IgD-negative memory B cell (primary cell): ENCODE results near the gene LBP. TPM values are rescaled to one million over a fixed set of nuclear protein-coding genes. Genes with fewer than 3 reads are reported as not detected.
"Not testable (repeated sequence)": the region's sequence is repeated elsewhere in the genome, so short reads cannot be mapped to it uniquely, and the experiment has no call there.

Source experiments
- H3K27ac Mint-ChIP-seq, 3 donors: one replicate each; pipeline ENCODE4 v1.8.0; 2020 to 2022; ENCODE audit warnings: mild to moderate bottlenecking in 3 of 3, mixed read lengths in 3 of 3, moderate library complexity in 1 of 3
- H3K27me3 Mint-ChIP-seq: one replicate; pipeline ENCODE4 v1.8.0; 2021; ENCODE audit warnings: mixed read lengths
- H3K36me3 Mint-ChIP-seq: one replicate; pipeline ENCODE4 v1.8.0; 2020; ENCODE audit warnings: mild to moderate bottlenecking, mixed read lengths
- H3K4me1 Mint-ChIP-seq, 3 donors: one replicate each; pipeline ENCODE4 v1.8.0; 2020 to 2022; ENCODE audit warnings: mixed read lengths in 3 of 3, mild to moderate bottlenecking in 1 of 3
- H3K4me3 Mint-ChIP-seq, 4 donors: one replicate each; pipeline ENCODE4 v1.8.0; 2020 to 2022; ENCODE audit warnings: mild to moderate bottlenecking in 4 of 4, mixed read lengths in 4 of 4, moderate library complexity in 3 of 4
- H3K9me3 Mint-ChIP-seq, 3 donors: one replicate each; pipeline ENCODE4 v1.8.0; 2020 to 2021; ENCODE audit warnings: mixed read lengths in 3 of 3, mild to moderate bottlenecking in 1 of 3
- polyA plus RNA-seq: library from polyadenylated mRNA; unstranded; fragments of 300-500 nt; fragmentation: Illumina TruSeq; gene quantifications from one replicate; pipeline ENCODE4 v1.2.3, GENCODE V29; 2021

Gene LBP
- polyA plus RNA-seq, 1 donor from 2014 or later: not detected

- Mint-ChIP-seq H3K27ac (no peak overlapping the region), H3K4me3 (no peak overlapping the region), H3K27me3 (peaks cover 4% of the 10 kb centered on the region), H3K9me3 (no peaks in the 10 kb centered on the region), H3K36me3 (peaks cover 2% of the 10 kb centered on the region), H3K4me1 (peaks cover 0 to 10% (median 0%) of the 10 kb centered on the region in 3 donors)
These were observed 4.8 kb downstream of the LBP start for GRCh38 chr20:38350879-38351775.

GRCh38 chr20:38353316-38353715 lies 7.0 kb downstream of the LBP start:
- no peak overlapping the region for H3K4me3 Mint-ChIP-seq
- peak overlapping the region in 1 of 3 donors; percentile 6 for H3K27ac Mint-ChIP-seq
- peaks cover 2% of the 10 kb centered on the region for H3K36me3 Mint-ChIP-seq
- peaks cover 0 to 10% (median 2%) of the 10 kb centered on the region in 3 donors for H3K4me1 Mint-ChIP-seq
- H3K9me3 Mint-ChIP-seq: no peaks in the 10 kb centered on the region
- no peaks in the 10 kb centered on the region for H3K27me3 Mint-ChIP-seq

- H3K36me3 Mint-ChIP-seq: peaks cover 4% of the 10 kb centered on the region
- H3K4me1 Mint-ChIP-seq: peaks cover 0 to 10% (median 2%) of the 10 kb centered on the region in 3 donors
- no peaks in the 10 kb centered on the region for H3K9me3 Mint-ChIP-seq
- no peak overlapping the region for H3K27ac Mint-ChIP-seq
- H3K27me3 Mint-ChIP-seq: no peaks in the 10 kb centered on the region
- H3K4me3 Mint-ChIP-seq: no peak overlapping the region
These were observed 7.9 kb downstream of the LBP start for GRCh38 chr20:38354227-38354626.

- Mint-ChIP-seq H3K4me1 (peaks cover 0 to 10% (median 2%) of the 10 kb centered on the region in 3 donors), H3K27me3 (no peaks in the 10 kb centered on the region), H3K9me3 (no peaks in the 10 kb centered on the region), H3K36me3 (peaks cover 4% of the 10 kb centered on the region), H3K27ac (no peak overlapping the region), H3K4me3 (no peak overlapping the region)
These were observed 9.1 kb downstream of the LBP start for GRCh38 chr20:38355161-38356012.

GRCh38 chr20:38357653-38358207 lies 11.4 kb downstream of the LBP start:
- Mint-ChIP-seq H3K9me3 (no peaks in the 10 kb centered on the region), H3K4me3 (no peak overlapping the region), H3K36me3 (peaks cover 2% of the 10 kb centered on the region), H3K27me3 (no peaks in the 10 kb centered on the region), H3K27ac (no peak overlapping the region), H3K4me1 (peaks cover 0 to 10% (median 2%) of the 10 kb centered on the region in 3 donors)

- Mint-ChIP-seq H3K36me3 (peaks cover 2% of the 10 kb centered on the region), H3K4me1 (peaks cover 0 to 2% (median 2%) of the 10 kb centered on the region in 3 donors), H3K4me3 (no peak overlapping the region), H3K27ac (no peak overlapping the region), H3K9me3 (no peaks in the 10 kb centered on the region), H3K27me3 (no peaks in the 10 kb centered on the region)
These were observed 12.3 kb downstream of the LBP start for GRCh38 chr20:38358556-38358955.

- no peak overlapping the region for H3K4me3 Mint-ChIP-seq
- peaks cover 2% of the 10 kb centered on the region for H3K36me3 Mint-ChIP-seq
- H3K9me3 Mint-ChIP-seq: no peaks in the 10 kb centered on the region
- no peak overlapping the region for H3K27ac Mint-ChIP-seq
- no peaks in the 10 kb centered on the region for H3K4me1 Mint-ChIP-seq
- H3K27me3 Mint-ChIP-seq: no peaks in the 10 kb centered on the region
These were observed 16.9 kb downstream of the LBP start for GRCh38 chr20:38363004-38363747.

GRCh38 chr20:38369389-38369788 lies 23.1 kb downstream of the LBP start:
- peaks cover 0 to 3% (median 0%) of the 10 kb centered on the region in 3 donors for H3K9me3 Mint-ChIP-seq
- peaks cover 7% of the 10 kb centered on the region for H3K27me3 Mint-ChIP-seq
- peak overlapping the region in 1 of 4 donors; percentile 35 for H3K4me3 Mint-ChIP-seq
- no peak overlapping the region for H3K27ac Mint-ChIP-seq
- no peaks in the 10 kb centered on the region for H3K36me3 Mint-ChIP-seq
- peaks cover 0 to 6% (median 0%) of the 10 kb centered on the region in 3 donors for H3K4me1 Mint-ChIP-seq

- Mint-ChIP-seq H3K4me1 (peaks cover 0 to 6% (median 0%) of the 10 kb centered on the region in 3 donors), H3K27me3 (peaks cover 9% of the 10 kb centered on the region), H3K36me3 (no peaks in the 10 kb centered on the region), H3K27ac (no peak overlapping the region), H3K4me3 (no peak overlapping the region), H3K9me3 (peaks cover 0 to 3% (median 0%) of the 10 kb centered on the region in 3 donors)
These were observed 26.5 kb downstream of the LBP start for GRCh38 chr20:38372806-38373205.

GRCh38 chr20:38373231-38373867 lies 27.1 kb downstream of the LBP start:
- Mint-ChIP-seq H3K4me3 (no peak overlapping the region), H3K27ac (no peak overlapping the region), H3K27me3 (peaks cover 9% of the 10 kb centered on the region), H3K4me1 (peaks cover 0 to 6% (median 0%) of the 10 kb centered on the region in 3 donors), H3K36me3 (no peaks in the 10 kb centered on the region), H3K9me3 (peaks cover 0 to 3% (median 0%) of the 10 kb centered on the region in 3 donors)

- peaks cover 9% of the 10 kb centered on the region for H3K27me3 Mint-ChIP-seq
- peaks cover 0 to 3% (median 0%) of the 10 kb centered on the region in 3 donors for H3K9me3 Mint-ChIP-seq
- no peak overlapping the region for H3K27ac Mint-ChIP-seq
- no peak overlapping the region for H3K4me3 Mint-ChIP-seq
- peaks cover 0 to 6% (median 0%) of the 10 kb centered on the region in 3 donors for H3K4me1 Mint-ChIP-seq
- H3K36me3 Mint-ChIP-seq: no peaks in the 10 kb centered on the region
These were observed 27.6 kb downstream of the LBP start for GRCh38 chr20:38373898-38374297.

- Mint-ChIP-seq H3K27me3 (peaks cover 8% of the 10 kb centered on the region), H3K4me3 (no peak overlapping the region), H3K27ac (no peak overlapping the region), H3K4me1 (no peaks in the 10 kb centered on the region), H3K9me3 (no peaks in the 10 kb centered on the region), H3K36me3 (no peaks in the 10 kb centered on the region)
These were observed 30.9 kb downstream of the LBP start for GRCh38 chr20:38377039-38377685.

- not testable (repeated sequence) for H3K4me3 Mint-ChIP-seq, H3K27ac Mint-ChIP-seq, H3K9me3 Mint-ChIP-seq, H3K27me3 Mint-ChIP-seq, H3K4me1 Mint-ChIP-seq, H3K36me3 Mint-ChIP-seq
These were observed 31.6 kb downstream of the LBP start for GRCh38 chr20:38377838-38378237.

GRCh38 chr20:38383147-38383546 lies 36.9 kb downstream of the LBP start:
- Mint-ChIP-seq H3K27me3 (peaks cover 15% of the 10 kb centered on the region), H3K9me3 (no peaks in the 10 kb centered on the region), H3K4me3 (no peak overlapping the region), H3K27ac (no peak overlapping the region), H3K4me1 (no peaks in the 10 kb centered on the region), H3K36me3 (peaks cover 5% of the 10 kb centered on the region)
